ENCODE results near the gene IFRD1. TPM values are rescaled to one million over a fixed set of nuclear protein-coding genes. Genes with fewer than 3 reads are reported as not detected.

Gene IFRD1
- total RNA-seq, 2 experiments from 2014 or later: 40.3 to 48.9 TPM

- Mint-ChIP-seq H3K4me3 (no peak overlapping the region), H3K27ac (no peak overlapping the region), H3K36me3 (ENCODE audit: low read depth) (no peaks in the 10 kb centered on the region), H3K9me3 (ENCODE audit: low read depth) (no peaks in the 10 kb centered on the region), H3K27me3 (peaks cover 21% of the 10 kb centered on the region), H3K4me1 (no peaks in the 10 kb centered on the region)
- ATAC-seq (no peak), DNase-seq (no peak)
- POLR2A ChIA-PET: no interaction called here
- intact Hi-C loops (cut with DNase I, micrococcal nuclease): no loop called here
- CTCF ChIA-PET: no interaction called here
These were observed 73.6 kb downstream of the IFRD1 start for GRCh38 chr7:112523871-112524270.

Other genes with a start within 250 kb of the IFRD1 start
- under 1 TPM; 0.32 TPM for gene DOCK4, start 244.1 kb upstream of the IFRD1 start, total RNA-seq
- 10 to 100 TPM; 17.6 to 21.4 TPM for gene ZNF277, start 243.8 kb upstream of the IFRD1 start, total RNA-seq
- under 1 TPM; 0.67 to 0.69 TPM for gene LSMEM1, start 30.5 kb downstream of the IFRD1 start, total RNA-seq